ENCODE measurements around the gene LARP1B.

- TF ChIP-seq POLR2A (IDR thresholded peaks at IDR 0.05; ENCODE audit: low read length) (no peak), GATA1 (IDR thresholded peaks at IDR 0.05; ENCODE audit: low read depth, low read length) (no peak)
Measured at GRCh38 chr4:128025319-128025718, 35.8 kb upstream of the LARP1B start.

Data from erythroblast (primary cell).